Astrocyte of the spinal cord (primary cell): ENCODE data around the gene PREB.
A peak's percentile ranks its signal among the peaks of the same experiment; 100 is the strongest.
"Not testable (repeated sequence)": the region's sequence is repeated elsewhere in the genome, so short reads cannot be mapped to it uniquely, and the experiment has no call there.

Experiments used
- DNase-seq: peaks from one replicate; pipeline ENCODE4 v3.0.0; 2011; ENCODE audit warnings: low read depth, low spot score
- H3K4me3 ChIP-seq: 2 replicates; pipeline ENCODE4 v1.5.1; 2011; ENCODE audit warnings: low read depth, mild to moderate bottlenecking, low read length, moderate library complexity
- CTCF ChIP-seq: IDR thresholded peaks from 2 replicates; pipeline ENCODE4 v1.5.1; 2012; ENCODE audit warnings: low read depth, mild to moderate bottlenecking, low read length, inconsistent platforms
- in situ Hi-C: cut with HindIII; loops from 2 replicates; pipeline ENCODE4 v1.10.0; 2017; ENCODE audit warnings: low sequenced_read_pairs

The PREB gene

GRCh38 chr2:27133905-27134780 is at the start of gene PREB:
TSS of gene PREB (minus strand) at chr2:27134636. CDS start at chr2:27134421, 215 bp downstream.
- in situ Hi-C loops = no loop called here
- TF ChIP-seq CTCF = peak; percentile 44
- peak; percentile 96 for DNase-seq
- H3K4me3 ChIP-seq = peak within 1 kb of the TSS; percentile 75

- in situ Hi-C loops = no loop called here
- H3K4me3 ChIP-seq = no peak overlapping the region
- DNase-seq = no peak
- no peak for TF ChIP-seq CTCF
Measured at GRCh38 chr2:27184115-27184514, 49.7 kb upstream of the PREB start.

GRCh38 chr2:27182346-27182745 is 47.9 kb upstream of the PREB start:
- peak; percentile 57 for DNase-seq
- H3K4me3 ChIP-seq = no peak overlapping the region
- no peak for TF ChIP-seq CTCF
- in situ Hi-C loops = no loop called here

- no peak overlapping the region for H3K4me3 ChIP-seq
- in situ Hi-C loops = no loop called here
- no peak for DNase-seq
- no peak for TF ChIP-seq CTCF
Measured at GRCh38 chr2:27179344-27180000, 45.0 kb upstream of the PREB start.

GRCh38 chr2:27178469-27178868 is 44.0 kb upstream of the PREB start:
- no peak for TF ChIP-seq CTCF
- in situ Hi-C loops = no loop called here
- H3K4me3 ChIP-seq = no peak overlapping the region
- no peak for DNase-seq

GRCh38 chr2:27177441-27178351 is 43.3 kb upstream of the PREB start:
- no peak for TF ChIP-seq CTCF
- in situ Hi-C loops = no loop called here
- DNase-seq = no peak
- no peak overlapping the region for H3K4me3 ChIP-seq

- in situ Hi-C loops, DNase-seq, H3K4me3 ChIP-seq: not testable (repeated sequence)
Measured at GRCh38 chr2:27175781-27176180, 41.3 kb upstream of the PREB start.
